Measurements from ENCODE around the gene PTPN4. TPM values are rescaled to one million over a fixed set of nuclear protein-coding genes. Genes with fewer than 3 reads are reported as not detected.

The PTPN4 gene
- total and polyA plus RNA-seq, 2 of the 13 experiments (the other 11 are each of a cell fraction or from before 2014, with no cell fraction given) = 20.3 to 34.6 TPM

DNA sequence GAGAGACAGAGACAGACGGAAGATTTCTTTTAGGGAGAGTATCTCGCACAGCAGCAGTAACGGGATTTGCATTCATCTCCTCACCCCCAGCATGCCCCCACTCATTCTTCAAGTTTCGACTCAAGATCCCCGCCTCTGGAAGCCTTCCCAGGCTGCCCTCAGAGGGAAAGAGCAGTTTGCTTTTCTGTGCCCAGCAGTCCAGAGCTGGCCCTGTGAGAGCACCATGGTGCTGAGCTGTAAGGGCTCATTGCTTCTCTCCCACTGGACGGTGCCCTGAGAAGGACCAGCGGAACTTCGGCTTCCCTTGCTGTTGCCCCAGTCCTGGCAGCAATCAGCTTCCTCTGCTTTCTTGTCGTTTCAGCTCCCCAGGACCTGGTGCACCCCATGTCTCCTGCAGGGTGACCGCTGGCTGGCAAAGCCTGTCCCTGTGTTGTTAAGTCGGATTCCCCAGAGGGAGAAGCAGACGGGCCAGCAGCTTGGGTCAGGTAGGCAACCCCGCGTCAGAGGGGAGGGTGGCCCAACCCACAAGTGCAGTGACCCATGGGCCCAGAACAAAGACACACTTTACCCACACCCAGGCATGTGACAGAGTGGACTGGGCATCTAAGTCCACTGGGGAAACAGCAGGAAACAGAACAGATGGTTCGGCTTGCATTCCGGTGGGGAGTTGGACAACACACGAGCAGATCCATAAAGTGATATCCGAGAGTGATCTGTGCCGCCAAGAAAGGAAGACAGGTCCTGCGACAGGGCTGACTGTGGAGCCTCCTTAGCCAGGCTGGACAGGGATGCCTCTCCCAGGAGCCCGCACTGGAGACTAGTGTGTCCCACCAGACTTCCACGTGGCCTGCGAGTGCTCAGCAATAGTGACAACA, 44.1 kb upstream of the PTPN4 start (continued):
- no peak for TF ChIP-seq NONO (IDR thresholded peaks at IDR 0.05)
- TF ChIP-seq NONO (CRISPR knock-in tag; conservative IDR thresholded peaks at IDR 0.05) = no peak
- TF ChIP-seq ZNF775 (CRISPR knock-in tag; IDR thresholded peaks at IDR 0.05; ENCODE audit: borderline replicate concordance) = no peak
- TF ChIP-seq NBN (conservative IDR thresholded peaks at IDR 0.05) = no peak

DNA sequence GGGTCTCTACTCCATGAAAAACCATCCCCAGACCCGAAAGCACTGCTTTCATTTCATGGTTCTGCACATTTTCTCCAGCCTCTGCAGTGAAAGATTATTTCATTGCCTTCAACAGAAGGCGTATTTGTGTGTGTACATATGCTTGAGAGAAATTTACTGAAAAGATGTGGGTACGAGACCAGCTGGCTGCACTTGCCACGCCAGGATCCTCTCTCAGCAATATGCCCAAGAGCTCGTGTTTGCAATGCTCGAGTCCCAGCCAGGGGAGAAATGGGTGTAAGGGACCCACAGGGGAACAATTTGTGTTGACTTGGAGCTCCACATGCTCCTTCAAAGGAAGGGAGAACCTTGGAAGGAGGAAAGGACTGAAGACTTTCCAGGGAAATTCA, 43.4 kb upstream of the PTPN4 start:
- H3K27me3 ChIP-seq (ENCODE audit: control insufficient read depth in 1 of 2, insufficient read depth in 2 of 2, low read length in 2 of 2) = peaks cover 9 to 66% of the 10 kb centered on the region in 2 experiments; a peak in 4 of 5 replicates
- no peak for TF ChIP-seq IKZF4 (CRISPR knock-in tag; IDR thresholded peaks at IDR 0.05; ENCODE audit: borderline replicate concordance, low read depth, not compliant biosample characterization)
- 0 out of 2 replicates have a peak, but pooled peaks have one; percentile 5 for TF ChIP-seq FOXK1 (CRISPR knock-in tag; IDR thresholded peaks at IDR 0.05; ENCODE audit: borderline replicate concordance, low read depth)
- no peak for TF ChIP-seq ZBTB7B (CRISPR knock-in tag; IDR thresholded peaks at IDR 0.05)
- TF ChIP-seq, protein P1, sequence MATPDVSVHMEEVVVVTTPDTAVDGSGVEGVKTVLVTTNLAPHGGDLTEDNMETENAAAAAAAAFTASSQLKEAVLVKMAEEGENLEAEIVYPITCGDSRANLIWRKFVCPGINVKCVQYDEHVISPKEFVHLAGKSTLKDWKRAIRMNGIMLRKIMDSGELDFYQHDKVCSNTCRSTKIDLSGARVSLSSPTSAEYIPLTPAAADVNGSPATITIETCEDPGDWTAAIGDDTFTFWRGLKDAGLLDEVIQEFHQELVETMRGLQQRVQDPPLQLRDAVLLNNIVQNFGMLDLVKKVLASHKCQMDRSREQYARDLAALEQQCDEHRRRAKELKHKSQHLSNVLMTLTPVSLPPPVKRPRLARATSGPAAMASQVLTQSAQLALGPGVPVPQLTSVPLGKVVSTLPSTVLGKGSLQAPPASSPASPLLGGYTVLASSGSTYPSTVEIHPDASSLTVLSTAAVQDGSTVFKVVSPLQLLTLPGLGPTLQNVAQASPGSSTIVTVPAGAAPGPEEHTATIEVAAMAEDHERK (CRISPR knock-in tag; IDR thresholded peaks at IDR 0.05; ENCODE audit: low read depth) = no peak
- TF ChIP-seq ZNF614 (CRISPR knock-in tag; IDR thresholded peaks at IDR 0.05; ENCODE audit: borderline replicate concordance) = no peak
- TF ChIP-seq, protein P2, sequence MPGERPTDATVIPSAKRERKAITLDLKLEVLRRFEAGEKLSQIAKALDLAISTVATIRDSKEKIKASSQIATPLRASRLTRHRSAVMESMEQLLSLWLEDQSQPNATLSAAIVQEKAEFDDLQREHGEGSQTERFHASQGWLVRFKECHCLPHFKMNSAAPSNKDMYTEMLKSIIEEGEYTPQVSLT (CRISPR knock-in tag; IDR thresholded peaks at IDR 0.05; ENCODE audit: borderline replicate concordance, low read depth) = no peak
- 0 out of 2 replicates have a peak, but pooled peaks have one; percentile 10 for TF ChIP-seq CCDC6 (CRISPR knock-in tag; IDR thresholded peaks at IDR 0.05)
- TF ChIP-seq GATAD2A (CRISPR knock-in tag; IDR thresholded peaks at IDR 0.05) = no peak
- no peak for TF ChIP-seq HDAC2 (CRISPR knock-in tag; IDR thresholded peaks at IDR 0.05)
- TF ChIP-seq, protein P3, sequence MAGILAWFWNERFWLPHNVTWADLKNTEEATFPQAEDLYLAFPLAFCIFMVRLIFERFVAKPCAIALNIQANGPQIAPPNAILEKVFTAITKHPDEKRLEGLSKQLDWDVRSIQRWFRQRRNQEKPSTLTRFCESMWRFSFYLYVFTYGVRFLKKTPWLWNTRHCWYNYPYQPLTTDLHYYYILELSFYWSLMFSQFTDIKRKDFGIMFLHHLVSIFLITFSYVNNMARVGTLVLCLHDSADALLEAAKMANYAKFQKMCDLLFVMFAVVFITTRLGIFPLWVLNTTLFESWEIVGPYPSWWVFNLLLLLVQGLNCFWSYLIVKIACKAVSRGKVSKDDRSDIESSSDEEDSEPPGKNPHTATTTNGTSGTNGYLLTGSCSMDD (CRISPR knock-in tag; IDR thresholded peaks at IDR 0.05) = no peak
- TF ChIP-seq CEBPB (IDR thresholded peaks at IDR 0.05; ENCODE audit: borderline replicate concordance, low read depth, low read length) = no peak
- TF ChIP-seq ZNF616 (CRISPR knock-in tag; IDR thresholded peaks at IDR 0.05; ENCODE audit: low read depth) = no peak
- TF ChIP-seq NFE2 (CRISPR knock-in tag; IDR thresholded peaks at IDR 0.05) = no peak
- TF ChIP-seq, protein P4, sequence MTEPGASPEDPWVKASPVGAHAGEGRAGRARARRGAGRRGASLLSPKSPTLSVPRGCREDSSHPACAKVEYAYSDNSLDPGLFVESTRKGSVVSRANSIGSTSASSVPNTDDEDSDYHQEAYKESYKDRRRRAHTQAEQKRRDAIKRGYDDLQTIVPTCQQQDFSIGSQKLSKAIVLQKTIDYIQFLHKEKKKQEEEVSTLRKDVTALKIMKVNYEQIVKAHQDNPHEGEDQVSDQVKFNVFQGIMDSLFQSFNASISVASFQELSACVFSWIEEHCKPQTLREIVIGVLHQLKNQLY (CRISPR knock-in tag; IDR thresholded peaks at IDR 0.05) = no peak
- no peak for TF ChIP-seq FOXK2 (IDR thresholded peaks at IDR 0.05)
- TF ChIP-seq ZNF780A (CRISPR knock-in tag; IDR thresholded peaks at IDR 0.05) = no peak
- no peak for TF ChIP-seq ADNP (CRISPR knock-in tag; IDR thresholded peaks at IDR 0.05)
- no peak for TF ChIP-seq ARNT (IDR thresholded peaks at IDR 0.05)

More for the DNA sequence above, 43.4 kb upstream of the PTPN4 start:
- Histone ChIP-seq H3K4me3 (replicated peaks in 1 of 3; ENCODE audit: insufficient read depth in 1 of 3, low read depth in 2 of 3, low read length in 3 of 3) (peak overlapping the region; percentile 1 to 67 (median 44); a peak in 4 of 6 replicates), H2AFZ (ENCODE audit: low read length) (peak overlapping the region; percentile 21), H3K4me1 (ENCODE audit: insufficient read depth, low read length) (peaks cover 43% of the 10 kb centered on the region), H4K20me1 (ENCODE audit: insufficient read depth, low read length) (no peaks in the 10 kb centered on the region), H3K9ac (ENCODE audit: insufficient read depth, low read depth, low read length) (peak overlapping the region; percentile 14; the same call in 1 of the 2 replicates), H3K4me2 (ENCODE audit: low read depth, low read length) (peak overlapping the region; percentile 93), H3K9me3 (ENCODE audit: low read length) (no peaks in the 10 kb centered on the region), H3K27ac (ENCODE audit: extremely low read length, insufficient read depth, low read length) (no peak overlapping the region), H3K36me3 (replicated peaks in 1 of 2; ENCODE audit: control insufficient read depth in 1 of 2, insufficient read depth in 2 of 2, low read length in 2 of 2) (no peaks in the 10 kb centered on the region), H3K79me2 (ENCODE audit: insufficient read depth, low read length) (no peaks in the 10 kb centered on the region)
- DNase-seq (ENCODE audit: low spot score) (no peak), FAIRE-seq (no peak), ATAC-seq (peak; percentile 6; the same call in 2 of the 3 replicates)
- POLR2A ChIA-PET = interaction anchor here (1.1 to 1.3 kb wide), 2 partner anchors 37 to 43 kb away, joined by 3 read pairs; partner anchors contain the start of genes PTPN4 and TMEM177
- 6% methylated on average over 6 of the region's 6 CpGs for WGBS (ENCODE audit: low lambda C conversion rate)
- CTCF ChIA-PET (ENCODE audit: low intra/inter-chr PET ratio, low total read pairs) = no interaction called here
- BruUV-seq (replicated peaks) = no TSS peak
- intact Hi-C loops (cut with micrococcal nuclease; ENCODE audit: unreplicated experiment) (no loop called here), in situ Hi-C loops (cut with HindIII; ENCODE audit: extremely low pct_ligation_motif_present, low pct_unique_long_range_greater_than_20kb) (no loop called here)

All from HepG2 (cell line).